IMR-90 (cell line): ENCODE results near the gene CPA4. TPM values are rescaled to one million over a fixed set of nuclear protein-coding genes. Genes with fewer than 3 reads are reported as not detected.

ENCODE experiments used
- ATAC-seq: fragments of 200-7000 bp; cut with Tn5 transposase; 2 replicates; pipeline ENCODE4 v1.9.1; 2020; ENCODE audit warnings: low read depth, mild to moderate bottlenecking, moderate library complexity
- BruUV-seq: library from RNA; stranded (reverse); fragments of 400-500 nt; replicated peaks from 2 replicates; lab custom pipeline; 2021; lab: Mats Ljungman, UMichigan
- CTCF ChIA-PET: fragments of 300-600 bp; formaldehyde crosslinking; extraction: SDS; loops from one replicate; lab custom pipeline; 2021; ENCODE audit warnings: antibody characterized with exemption; lab: Yijun Ruan, JAX
- POLR2A ChIA-PET: fragments of 300-600 bp; sonication (Branson Sonifier 250); formaldehyde crosslinking; loops from one replicate; lab custom pipeline; 2022; ENCODE audit warnings: antibody characterized with exemption; ENCODE audit not compliant: unreplicated experiment; lab: Charles Lee
- DNase-seq: peaks from one replicate; pipeline ENCODE4 v3.0.0; 2013
- H2AFZ ChIP-seq: replicated peaks from 2 replicates; pipeline ENCODE3; 2013; ENCODE audit warnings: low read length, mild to moderate bottlenecking; ENCODE audit not compliant: poor library complexity
- H2AK5ac ChIP-seq: 2 replicates; pipeline ENCODE4 v1.6.1; 2013; ENCODE audit warnings: low read depth, low read length, inconsistent platforms
- H2AK9ac ChIP-seq: replicated peaks from 2 replicates; pipeline ENCODE3; 2013; ENCODE audit warnings: mild to moderate bottlenecking, low read depth, low read length, moderate library complexity; ENCODE audit not compliant: poor library complexity
- H2BK120ac ChIP-seq: 2 replicates; pipeline ENCODE4 v1.6.1; 2013; ENCODE audit warnings: low read depth, low read length, inconsistent platforms
- H2BK15ac ChIP-seq: 3 replicates; pipeline ENCODE4 v1.6.1; 2013; ENCODE audit warnings: low read depth, low read length, inconsistent platforms
- H2BK20ac ChIP-seq: 2 replicates; pipeline ENCODE4 v1.6.1; 2013; ENCODE audit warnings: low read depth, mild to moderate bottlenecking, inconsistent platforms, low read length, moderate library complexity
- H2BK5ac ChIP-seq: 2 replicates; pipeline ENCODE4 v1.6.1; 2013; ENCODE audit warnings: mild to moderate bottlenecking, low read depth, low read length, inconsistent platforms; ENCODE audit not compliant: poor library complexity, severe bottlenecking
- H3K14ac ChIP-seq: replicated peaks from 2 replicates; pipeline ENCODE4 v1.6.1; 2013; ENCODE audit warnings: low read depth, low read length, inconsistent platforms
- H3K18ac ChIP-seq: 2 replicates; pipeline ENCODE4 v1.6.1; 2013; ENCODE audit warnings: low read depth, low read length, control low read depth
- H3K23ac ChIP-seq: 2 replicates; pipeline ENCODE4 v1.6.1; 2013; ENCODE audit warnings: low read depth, low read length, inconsistent platforms
- H3K27ac ChIP-seq: 2 replicates; pipeline ENCODE4 v1.5.1; 2013; ENCODE audit warnings: mild to moderate bottlenecking, control low read depth, low read length; ENCODE audit not compliant: insufficient read depth
- H3K27me3 ChIP-seq: 2 replicates; pipeline ENCODE4 v1.6.1; 2013; ENCODE audit warnings: low read length; ENCODE audit not compliant: control insufficient read depth, insufficient read depth
- H3K36me3 ChIP-seq: 2 replicates; pipeline ENCODE4 v1.6.1; 2013; ENCODE audit warnings: low read length, mixed read lengths; ENCODE audit not compliant: control insufficient read depth, insufficient read depth
- H3K4ac ChIP-seq: 2 replicates; pipeline ENCODE4 v1.6.1; 2013; ENCODE audit warnings: low read depth, low read length, inconsistent platforms
- H3K4me1 ChIP-seq: 2 replicates; pipeline ENCODE4 v1.6.1; 2013; ENCODE audit warnings: low read length, mixed read lengths; ENCODE audit not compliant: control insufficient read depth, insufficient read depth
- H3K4me2 ChIP-seq: 2 replicates; pipeline ENCODE4 v1.6.1; 2013; ENCODE audit warnings: low read depth, mild to moderate bottlenecking, control low read depth, low read length, moderate library complexity
- H3K4me3 ChIP-seq: 2 replicates; pipeline ENCODE4 v1.5.1; 2013; ENCODE audit warnings: low read depth, mild to moderate bottlenecking, control low read depth, low read length, moderate library complexity; ENCODE audit not compliant: insufficient read depth
- H3K56ac ChIP-seq: 2 replicates; pipeline ENCODE4 v1.6.1; 2013; ENCODE audit warnings: low read length, inconsistent platforms; ENCODE audit not compliant: insufficient read depth; ENCODE audit errors: extremely low read depth
- H3K79me1 ChIP-seq, 2 experiments: 2 replicates each; pipeline ENCODE4 v1.6.1; 2013; ENCODE audit warnings: low read length in 2 of 2, inconsistent platforms in 1 of 2, low read depth in 1 of 2
- H3K9ac ChIP-seq: 2 replicates; pipeline ENCODE4 v1.6.1; 2013; ENCODE audit warnings: low read depth, low read length, control low read depth
- H3K9me1 ChIP-seq: 2 replicates; pipeline ENCODE4 v1.6.1; 2013; ENCODE audit warnings: low read length, inconsistent platforms; ENCODE audit not compliant: insufficient read depth
- H3K9me3 ChIP-seq: 2 replicates; pipeline ENCODE4 v1.6.1; 2013; ENCODE audit warnings: low read length; ENCODE audit not compliant: control insufficient read depth, insufficient read depth
- H4K20me1 ChIP-seq: 2 replicates; pipeline ENCODE4 v1.6.1; 2013; ENCODE audit warnings: low read length, inconsistent platforms; ENCODE audit not compliant: insufficient read depth
- H4K5ac ChIP-seq: 2 replicates; pipeline ENCODE4 v1.6.1; 2013; ENCODE audit warnings: mild to moderate bottlenecking, low read depth, low read length, control low read depth
- H4K8ac ChIP-seq, 2 experiments: 2 replicates each; pipeline ENCODE4 v1.6.1; 2013; ENCODE audit warnings: low read depth in 2 of 2, low read length in 2 of 2, control low read depth in 1 of 2, inconsistent platforms in 1 of 2
- H4K91ac ChIP-seq: 2 replicates; pipeline ENCODE4 v1.6.1; 2013; ENCODE audit warnings: low read depth, low read length, inconsistent platforms; ENCODE audit not compliant: insufficient read depth
- BHLHE40 ChIP-seq: fragments of 150-350 bp; IDR thresholded peaks from 2 replicates; pipeline ENCODE4 v1.6.1; 2016; ENCODE audit warnings: mild to moderate bottlenecking, low read depth, low read length
- CEBPB ChIP-seq: IDR thresholded peaks from 2 replicates; pipeline ENCODE4 v1.6.1; 2012; ENCODE audit warnings: low read depth, low read length, improper control_type of control experiment
- CHD1 ChIP-seq: IDR thresholded peaks from 2 replicates; pipeline ENCODE4 v1.6.1; 2012; ENCODE audit warnings: low read depth, low read length, improper control_type of control experiment
- CTCF ChIP-seq: conservative IDR thresholded peaks from 2 replicates; pipeline ENCODE4 v1.5.1; 2012; ENCODE audit warnings: mild to moderate bottlenecking, low read depth, low read length, improper control_type of control experiment
- ELK1 ChIP-seq: fragments of 150-350 bp; IDR thresholded peaks from 2 replicates; pipeline ENCODE4 v1.6.1; 2016; ENCODE audit warnings: low read depth, mild to moderate bottlenecking, low read length, moderate library complexity, borderline replicate concordance
- FOS ChIP-seq: fragments of 150-350 bp; IDR thresholded peaks from 2 replicates; pipeline ENCODE4 v1.6.1; 2016; ENCODE audit warnings: low read depth, low read length
- MAFK ChIP-seq: IDR thresholded peaks from 2 replicates; pipeline ENCODE4 v1.6.1; 2012; ENCODE audit warnings: low read depth, low read length, improper control_type of control experiment
- MAZ ChIP-seq: IDR thresholded peaks from 2 replicates; pipeline ENCODE4 v1.6.1; 2012; ENCODE audit warnings: low read depth, mild to moderate bottlenecking, low read length, improper control_type of control experiment, moderate library complexity, borderline replicate concordance
- MXI1 ChIP-seq: IDR thresholded peaks from 2 replicates; pipeline ENCODE4 v1.6.1; 2012; ENCODE audit warnings: low read depth, mild to moderate bottlenecking, low read length, moderate library complexity, borderline replicate concordance
- NFE2L2 ChIP-seq: fragments of 150-350 bp; IDR thresholded peaks from 2 replicates; pipeline ENCODE4 v1.6.1; 2016; ENCODE audit warnings: low read depth, mild to moderate bottlenecking, low read length
- POLR2A ChIP-seq: IDR thresholded peaks from 2 replicates; pipeline ENCODE4 v1.6.1; 2012; ENCODE audit warnings: mild to moderate bottlenecking, low read depth, low read length
- RAD21 ChIP-seq: IDR thresholded peaks from 2 replicates; pipeline ENCODE4 v1.6.1; 2012; ENCODE audit warnings: low read length, improper control_type of control experiment
- RCOR1 ChIP-seq: IDR thresholded peaks from 2 replicates; pipeline ENCODE4 v1.6.1; 2012; ENCODE audit warnings: mild to moderate bottlenecking, low read length, improper control_type of control experiment; ENCODE audit not compliant: insufficient replicate concordance
- RFX5 ChIP-seq: IDR thresholded peaks from 2 replicates; pipeline ENCODE4 v1.8.0; 2012; ENCODE audit warnings: low read depth, mild to moderate bottlenecking, low read length, moderate library complexity
- SMC3 ChIP-seq: fragments of 150-350 bp; IDR thresholded peaks from 2 replicates; pipeline ENCODE4 v1.6.1; 2016; ENCODE audit warnings: low read depth, mild to moderate bottlenecking, antibody characterized with exemption, low read length, moderate library complexity
- USF2 ChIP-seq: fragments of 150-350 bp; IDR thresholded peaks from 2 replicates; pipeline ENCODE4 v1.6.1; 2017; ENCODE audit warnings: mild to moderate bottlenecking, antibody characterized with exemption, low read length, low read depth
- WGBS, 2 experiments: methylation state at CpG; one replicate each; pipeline versions ENCODE4 v1.1.5 to v1.1.7; 2013; ENCODE audit warnings: missing lambda C conversion rate in 2 of 2; ENCODE audit not compliant: insufficient read length in 1 of 2; ENCODE audit errors: extremely low coverage in 2 of 2; 5-methylcytosine and 5-hydroxymethylcytosine counted together
- dilution Hi-C: fragments of 300-500 bp; cut with HindIII; formaldehyde crosslinking; loops from one replicate; pipeline ENCODE4 v1.14.3; 2018; ENCODE audit warnings: low sequenced_read_pairs; ENCODE audit not compliant: unreplicated experiment
- in situ Hi-C: fragments of 300-500 bp; cut with MboI; formaldehyde crosslinking; loops from 3 replicates; pipeline ENCODE4 v1.14.3; 2019; ENCODE audit warnings: low sequenced_read_pairs, inconsistent platforms, mixed read lengths
- intact Hi-C: fragments of 100-400 bp; cut with micrococcal nuclease; formaldehyde crosslinking; loops from 2 replicates; pipeline ENCODE4 v1.10.0; 2022
- polyA plus RNA-seq, 3 experiments: library from polyadenylated mRNA; depleted of rRNA; stranded (reverse); fragments of >200 nt; gene quantifications; 2 replicates each; pipeline ENCODE4 v1.2.3, GENCODE V29; 2012; ENCODE audit warnings: low replicate concordance in 1 of 3
- total RNA-seq: library from RNA; depleted of rRNA; stranded (reverse); fragments of >200 nt; gene quantifications from 2 replicates; pipeline ENCODE4 v1.2.3, GENCODE V29; 2012

Gene CPA4
- total and polyA plus RNA-seq, 2 of the 4 experiments (the other 2 are of a cell fraction), result 316 to 365 TPM

- in situ Hi-C loops, result no loop called here
- Histone ChIP-seq H3K4me3 (no peak overlapping the region), H3K18ac (no peak overlapping the region), H2AK9ac (no peak overlapping the region), H4K91ac (no peak overlapping the region), H2BK120ac (no peak overlapping the region; the same call in 1 of the 2 replicates), H3K4me1 (peaks cover 2% of the 10 kb centered on the region), H2BK5ac (no peak overlapping the region), H3K9me1 (no peaks in the 10 kb centered on the region; the same call in 1 of the 2 replicates), H3K27ac (no peak overlapping the region), H3K9me3 (no peaks in the 10 kb centered on the region), H3K56ac (no peak overlapping the region), H4K20me1 (no peaks in the 10 kb centered on the region), H3K23ac (no peak overlapping the region), H4K5ac (no peak overlapping the region), H3K36me3 (peaks cover 4% of the 10 kb centered on the region), H3K14ac (no peak overlapping the region), H2AFZ (no peak overlapping the region), H3K79me1 (no peaks in the 10 kb centered on the region), H2BK20ac (no peak overlapping the region), H2BK15ac (no peak overlapping the region), H4K8ac (no peak overlapping the region), H3K4ac (no peak overlapping the region), H2AK5ac (no peak overlapping the region), H3K4me2 (no peak overlapping the region), H3K27me3 (no peaks in the 10 kb centered on the region), H3K9ac (no peak overlapping the region)
- ChIA-PET POLR2A (interaction anchor here (0.6 to 1.1 kb wide), 2 partner anchors 9 to 53 kb away, joined by 4 to 5 read pairs; no protein-coding TSS in a partner anchor), CTCF (no interaction called here)
- dilution Hi-C loops, result no loop called here
- intact Hi-C loops, result no loop called here
- DNase-seq (no peak), ATAC-seq (no peak)
- BruUV-seq, result no TSS peak
- TF ChIP-seq MAFK, result no peak
- no peak for TF ChIP-seq RFX5
- no peak for TF ChIP-seq SMC3
- no peak for TF ChIP-seq RCOR1
- no peak for TF ChIP-seq CTCF
- no peak for TF ChIP-seq BHLHE40
- no peak for TF ChIP-seq ELK1
- TF ChIP-seq RAD21, result no peak
- TF ChIP-seq USF2, result no peak
- no peak for TF ChIP-seq POLR2A
- TF ChIP-seq MXI1, result no peak
- no peak for TF ChIP-seq NFE2L2
- no peak for TF ChIP-seq CEBPB
- TF ChIP-seq FOS, result no peak
- TF ChIP-seq CHD1, result no peak
- TF ChIP-seq MAZ, result no peak
- no CpG with 5 or more reads among the region's 5 CpGs for WGBS, 2 experiments
Observed at GRCh38 chr7:130303551-130303950, 10.6 kb downstream of the CPA4 start.
